Measurements from ENCODE around the gene PDE1A.
A peak's percentile ranks its signal among the peaks of the same experiment; 100 is the strongest.

The PDE1A gene

DNA sequence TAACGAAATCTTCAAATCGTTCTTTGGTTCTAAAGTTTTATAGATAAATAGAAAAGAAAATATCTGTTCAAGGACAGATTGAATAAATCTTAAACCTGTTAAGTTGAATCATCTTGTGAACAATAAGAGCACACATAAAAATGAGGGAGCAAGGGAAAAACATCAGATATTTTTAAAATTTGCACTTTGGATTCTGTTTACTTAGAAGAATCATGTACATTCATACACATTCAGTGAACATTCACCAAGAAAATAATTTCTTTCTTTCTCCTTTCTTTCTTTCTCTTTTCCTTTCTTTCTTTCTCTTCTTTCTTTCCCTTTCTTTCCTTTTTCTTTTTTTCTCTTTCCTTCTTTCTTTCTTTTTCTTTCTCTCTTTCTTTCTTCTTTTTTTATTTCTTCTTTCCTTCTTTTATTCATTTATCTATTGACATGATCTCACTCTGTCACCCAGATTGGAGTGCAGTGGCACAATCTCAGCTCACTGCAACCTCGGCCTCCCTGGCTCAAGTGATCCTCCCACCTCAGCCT is 164.9 kb downstream of the PDE1A start:
- no peak for DNase-seq

DNA sequence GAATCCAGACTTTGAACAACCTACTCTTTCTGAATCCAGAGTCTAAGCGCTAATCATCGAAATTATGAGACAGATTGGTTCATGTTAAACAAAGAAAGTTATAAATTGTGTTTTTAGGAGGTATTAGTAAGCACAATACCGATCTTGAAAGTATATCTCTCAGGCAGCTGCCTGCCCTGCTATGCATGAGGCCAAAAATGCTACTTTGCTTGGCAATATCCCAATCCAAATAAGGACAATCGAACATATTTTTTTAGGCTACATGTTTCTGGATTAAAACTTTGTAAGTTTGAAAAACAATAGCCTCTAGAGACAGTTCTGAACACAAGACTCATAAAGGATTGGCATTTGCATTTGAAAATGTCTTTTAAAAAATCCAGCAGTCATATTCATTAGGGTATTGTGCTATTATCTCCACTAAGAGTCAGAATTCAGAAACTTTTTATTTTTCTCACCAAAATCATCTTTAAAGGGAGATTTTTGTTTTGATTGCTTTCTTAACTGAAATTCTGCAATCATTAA is 167.1 kb downstream of the PDE1A start:
- no peak for DNase-seq

DNA sequence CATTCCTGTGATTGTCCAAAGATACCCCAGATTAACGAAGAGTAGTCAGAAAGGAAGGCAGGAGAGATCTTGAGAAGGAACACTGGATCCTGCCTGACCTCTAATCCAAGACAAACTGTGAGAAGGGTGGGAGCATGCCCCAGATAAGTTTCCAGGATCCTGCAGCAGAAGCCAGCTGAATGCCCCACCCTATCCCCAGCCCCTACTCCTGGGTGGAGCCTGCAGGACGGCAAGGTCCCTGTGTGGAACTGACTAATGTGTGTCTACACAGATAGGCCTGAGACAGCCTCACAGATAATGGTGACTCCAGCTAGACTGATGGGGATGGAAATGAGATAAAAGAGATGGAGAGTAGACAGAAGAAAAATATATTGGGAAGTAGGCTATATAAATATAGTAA is 174.3 kb downstream of the PDE1A start:
- DNase-seq = no peak

DNA sequence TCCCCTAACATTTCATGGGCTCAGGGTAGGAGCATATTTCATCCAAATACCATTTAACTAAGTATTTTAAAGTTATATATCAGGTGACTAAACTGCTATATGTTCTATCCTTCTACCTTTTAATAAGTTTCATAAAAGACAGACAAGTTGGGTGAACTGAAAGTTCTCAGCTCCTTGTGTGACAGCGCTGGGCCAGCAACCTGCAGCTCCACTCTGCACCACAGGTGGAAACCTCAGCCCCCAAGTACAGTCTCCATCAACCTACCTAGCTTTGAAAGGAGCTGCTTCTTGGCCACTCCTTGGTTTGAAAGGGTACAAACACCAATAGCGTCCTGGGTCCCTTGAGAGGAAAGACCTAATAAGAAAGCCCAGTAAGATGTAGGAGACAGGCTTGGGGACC is 177.9 kb downstream of the PDE1A start:
- DNase-seq = no peak

DNA sequence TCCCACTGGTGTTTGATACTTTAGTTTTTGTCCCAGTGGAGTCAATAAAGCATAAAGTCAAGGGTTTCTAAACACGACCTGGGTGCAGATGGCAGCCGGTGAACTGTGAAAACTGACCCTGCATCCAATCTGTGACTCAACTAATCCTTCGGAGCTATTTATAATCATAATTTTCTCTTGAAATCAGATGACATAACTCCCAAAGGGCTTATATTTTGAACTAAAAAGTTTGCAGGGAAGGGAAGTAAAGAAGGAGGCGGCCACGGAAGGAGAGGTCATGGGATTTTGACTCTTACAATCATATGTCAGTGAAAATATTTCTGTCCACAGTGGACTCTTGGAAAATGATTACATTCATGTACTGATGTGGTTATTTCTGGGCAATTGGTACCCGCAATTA is 178.5 kb downstream of the PDE1A start:
- DNase-seq = no peak

DNA sequence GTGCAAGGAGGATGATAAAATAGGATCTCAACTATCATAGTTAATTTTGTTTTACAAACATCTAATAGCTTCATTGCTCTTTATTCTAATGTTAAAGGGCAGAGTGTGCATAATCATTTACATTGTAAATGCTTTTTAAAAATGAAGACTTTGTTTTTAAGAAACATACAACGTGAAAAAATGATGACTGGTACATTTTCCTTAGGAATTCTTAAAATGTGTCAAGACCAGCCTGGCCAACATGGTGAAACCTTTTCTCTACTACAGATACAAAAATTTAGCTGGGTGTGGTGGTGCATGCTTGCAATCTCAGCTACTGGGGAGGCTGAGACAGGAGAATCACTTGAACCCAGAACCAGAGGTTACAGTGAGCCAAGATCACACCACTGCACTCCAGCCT is 179.0 kb downstream of the PDE1A start:
- DNase-seq = no peak

DNA sequence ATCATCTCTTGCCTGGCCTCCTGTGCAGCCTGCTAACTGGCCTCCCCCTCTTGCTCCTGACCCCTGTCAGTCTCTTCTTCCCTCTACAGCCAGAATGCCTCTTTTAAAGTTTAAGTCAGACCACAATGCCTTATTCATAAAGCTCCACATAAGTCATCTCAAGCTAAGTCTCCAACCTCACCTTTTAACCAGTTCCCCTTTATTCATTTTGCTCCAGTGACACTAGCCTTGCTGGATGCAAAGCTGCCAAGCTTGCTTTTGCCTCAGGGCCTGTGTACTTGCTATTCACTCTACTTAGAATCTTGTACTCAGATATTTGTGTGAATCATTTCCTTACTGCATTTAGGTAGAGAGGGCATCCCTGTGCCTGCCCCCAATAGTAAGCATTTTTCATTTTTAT is 180.9 kb downstream of the PDE1A start:
- DNase-seq = no peak

DNA sequence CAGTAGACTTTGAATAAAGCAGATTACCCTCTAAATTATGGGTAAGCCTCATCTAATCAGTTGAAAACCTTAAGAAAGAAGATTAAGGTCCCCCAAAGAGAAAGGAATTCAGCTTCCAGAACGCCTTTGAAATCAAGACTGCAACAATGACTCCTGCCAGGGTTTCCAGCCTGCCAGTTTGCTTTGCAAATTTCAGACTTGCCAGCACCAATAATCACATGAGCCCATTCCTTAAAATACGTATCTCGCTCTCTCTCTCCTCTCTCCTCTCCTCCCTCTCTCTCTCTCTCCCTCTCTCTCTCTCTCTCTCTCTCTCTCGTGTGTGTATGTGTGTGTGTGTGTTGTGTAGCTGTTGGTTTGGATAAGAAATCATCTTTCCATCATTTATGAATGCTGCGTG is 184.2 kb downstream of the PDE1A start:
- no peak for DNase-seq

DNA sequence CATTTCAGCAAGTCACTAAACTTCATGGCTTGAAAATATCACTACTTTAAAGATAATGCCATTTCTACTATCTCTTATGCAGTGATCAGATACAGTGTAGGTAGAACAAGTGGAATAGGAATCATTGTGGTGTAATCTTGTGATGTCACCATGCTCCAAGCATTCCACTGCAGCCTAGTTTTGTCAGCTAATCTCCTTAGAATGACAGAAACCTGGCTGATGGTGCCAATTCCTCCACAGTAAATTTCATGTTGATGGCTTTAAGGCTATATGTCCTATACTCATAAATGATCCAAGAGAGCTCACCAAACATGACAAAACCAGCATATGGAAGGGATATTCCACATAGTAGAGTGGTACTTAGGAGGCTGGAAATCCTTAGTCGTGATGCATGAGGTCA is 184.9 kb downstream of the PDE1A start:
- DNase-seq = no peak

DNA sequence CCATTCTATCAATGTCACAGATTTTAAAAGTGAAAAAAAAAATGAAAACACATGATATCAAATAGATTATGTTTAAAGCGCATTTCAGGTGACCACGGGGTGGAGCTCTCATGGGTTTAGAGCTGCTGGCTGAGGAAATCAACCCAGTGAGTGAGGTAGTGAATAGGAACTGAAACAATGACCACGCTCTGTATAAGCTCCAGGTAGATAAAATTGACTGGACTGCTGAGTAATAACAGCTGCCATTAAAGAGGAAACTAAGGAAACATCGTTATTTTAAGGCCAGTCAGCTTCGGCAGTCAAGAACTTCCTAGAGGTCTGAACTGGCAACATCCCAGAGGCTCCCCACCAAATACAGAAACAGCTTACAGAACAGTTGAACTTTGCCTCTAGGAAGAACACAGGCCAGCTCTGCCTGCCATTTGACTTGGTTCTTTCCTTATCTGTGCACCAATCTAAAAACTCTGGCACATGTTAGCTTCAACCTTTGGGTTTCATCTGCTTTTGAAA is 185.9 kb downstream of the PDE1A start:
- DNase-seq = peak; percentile 60

DNA sequence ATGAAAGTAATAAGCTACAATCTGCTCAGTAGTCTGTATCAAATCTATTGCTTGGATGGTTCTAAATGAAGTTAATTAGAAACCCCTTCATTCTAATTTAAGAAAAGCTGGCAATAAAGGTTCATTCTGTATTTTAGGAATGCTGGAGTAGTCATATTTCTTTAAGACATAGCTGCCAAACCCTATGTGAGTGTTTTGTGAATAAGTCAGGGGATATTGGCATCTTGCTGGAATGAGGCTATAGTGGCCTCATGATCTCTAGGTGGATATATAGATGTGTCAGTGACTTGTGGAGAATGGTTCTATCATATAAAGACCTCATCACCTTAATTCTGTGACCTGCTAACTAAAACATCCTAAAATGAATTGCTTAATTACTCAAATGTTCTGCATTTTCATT is 196.3 kb downstream of the PDE1A start:
- no peak for DNase-seq

DNA sequence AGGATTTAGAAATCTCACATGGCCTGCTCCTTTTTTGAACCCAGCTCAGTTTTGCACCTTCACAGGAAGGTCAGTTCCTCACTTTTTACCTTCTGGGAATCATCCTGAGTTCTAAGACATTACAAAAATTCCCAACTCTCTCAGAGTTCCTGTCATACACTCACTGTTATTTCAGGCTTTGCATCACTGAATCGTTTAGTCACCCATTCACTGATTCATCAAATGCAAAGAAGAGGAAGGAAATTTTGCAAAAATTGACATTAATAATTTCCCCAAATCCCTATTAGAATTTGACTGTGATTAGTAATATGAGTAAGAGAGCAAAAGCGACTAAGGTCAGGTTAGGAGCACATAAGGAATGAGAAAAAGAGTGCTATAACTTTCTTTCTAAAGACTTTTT is 197.5 kb downstream of the PDE1A start:
- no peak for DNase-seq

DNA sequence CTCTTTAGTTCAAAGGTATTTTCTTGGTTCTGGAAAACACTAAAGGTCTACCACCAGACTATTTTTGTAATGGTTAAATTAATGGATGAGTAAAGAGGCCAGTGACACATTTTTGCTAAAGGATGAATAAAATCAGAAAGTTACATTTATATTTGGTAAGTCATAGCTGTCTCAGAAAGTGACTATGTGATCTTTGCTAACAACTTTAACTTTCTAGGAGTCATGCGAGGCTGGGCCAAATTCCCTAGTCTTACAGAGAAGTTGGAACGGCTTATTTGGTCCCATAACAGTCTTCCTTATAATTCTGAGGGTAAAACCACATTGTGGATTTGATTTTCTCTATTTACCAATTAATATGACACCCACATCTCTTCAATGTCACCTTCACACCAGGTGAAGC is 198.1 kb downstream of the PDE1A start:
- no peak for DNase-seq

DNA sequence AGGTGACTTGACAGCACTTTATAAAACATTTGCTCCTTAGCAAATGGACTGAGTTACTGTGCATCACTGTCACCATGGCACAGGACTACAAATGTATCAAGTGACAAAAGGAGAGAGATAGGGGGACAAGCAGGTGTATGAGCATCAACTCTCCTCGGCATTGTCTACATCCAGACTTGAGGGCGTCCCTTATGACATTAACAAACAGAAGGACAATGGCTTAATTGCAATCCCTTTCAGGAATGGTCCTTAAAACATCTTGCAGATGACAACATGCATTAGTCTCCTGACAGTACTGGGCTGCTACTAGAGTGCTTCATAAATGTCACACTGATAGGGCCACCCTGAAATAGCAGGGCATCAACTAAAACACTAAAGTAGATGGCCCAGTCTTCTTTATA is 198.8 kb downstream of the PDE1A start:
- no peak for DNase-seq

DNA sequence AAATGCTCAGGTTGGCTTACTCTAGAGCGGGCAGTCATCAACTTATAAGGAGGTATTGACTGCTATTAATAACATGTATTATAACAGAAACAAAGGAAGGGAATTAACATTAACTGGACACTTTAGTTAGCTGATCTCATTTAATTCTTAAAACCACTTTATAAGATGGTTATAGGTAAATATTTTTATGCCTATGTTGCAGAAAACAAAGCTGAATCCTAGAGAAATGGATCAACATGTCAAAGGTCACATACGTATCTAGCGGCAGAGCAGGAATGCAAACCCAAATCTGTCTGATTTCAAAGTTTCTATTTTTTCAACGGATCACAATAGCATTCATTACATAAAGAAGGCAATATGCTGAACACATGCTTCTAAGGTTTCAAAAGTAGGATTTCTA is 200.0 kb downstream of the PDE1A start:
- DNase-seq = no peak

DNA sequence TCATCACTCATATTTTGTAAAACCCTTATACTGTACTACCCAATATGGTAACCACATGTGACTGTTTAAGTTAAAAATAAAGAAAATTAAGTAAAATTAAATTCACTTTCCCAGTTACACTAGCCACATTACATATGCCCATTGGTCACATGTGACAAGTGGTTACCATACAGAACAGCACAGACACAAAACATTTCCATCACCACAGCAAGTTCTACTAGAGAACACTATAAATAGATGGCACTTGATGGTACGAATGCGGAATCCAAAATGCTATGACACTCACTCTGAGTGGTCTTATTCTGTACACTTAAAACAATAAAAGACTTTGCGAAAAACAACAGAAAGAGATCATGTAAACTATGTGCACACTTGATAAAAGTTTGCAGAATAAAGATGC is 202.2 kb downstream of the PDE1A start:
- no peak for DNase-seq

DNA sequence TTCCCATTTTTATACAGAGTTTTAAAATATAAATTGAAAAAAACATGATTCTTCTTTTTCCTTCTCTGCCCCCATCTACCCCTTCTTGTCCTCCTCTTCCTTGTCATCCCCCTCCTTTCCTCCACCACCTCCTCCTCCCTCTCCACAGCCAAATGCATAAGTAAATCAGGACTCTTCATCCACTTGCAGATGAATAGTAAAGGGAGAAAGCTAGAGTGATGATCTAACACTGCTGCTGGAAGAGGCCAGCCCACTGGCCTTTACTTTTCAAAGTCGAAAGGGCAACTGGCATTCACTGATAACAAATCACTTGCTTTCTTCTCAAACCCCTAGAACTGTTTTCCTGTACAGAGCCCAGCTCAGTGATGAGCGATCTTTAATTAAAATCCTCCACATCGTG is 205.8 kb downstream of the PDE1A start:
- no peak for DNase-seq

DNA sequence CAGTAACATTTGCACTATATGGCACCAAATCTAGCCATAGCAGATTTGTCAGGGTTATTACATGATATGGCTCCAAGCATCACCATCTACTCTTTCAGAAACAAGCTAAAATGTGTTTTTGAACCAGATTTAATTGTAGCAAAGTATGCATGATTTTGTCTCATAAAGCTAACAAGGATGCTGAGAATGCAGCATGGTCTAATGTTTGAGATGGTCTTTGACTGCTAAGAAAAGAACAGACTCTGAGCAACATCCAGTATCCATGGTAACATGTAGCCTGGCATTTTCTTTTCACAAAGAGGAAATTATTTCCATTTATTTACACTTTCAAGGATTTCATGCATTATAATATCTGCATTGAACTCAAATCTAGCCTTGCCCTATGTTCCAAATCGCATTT is 206.5 kb downstream of the PDE1A start:
- no peak for DNase-seq

DNA sequence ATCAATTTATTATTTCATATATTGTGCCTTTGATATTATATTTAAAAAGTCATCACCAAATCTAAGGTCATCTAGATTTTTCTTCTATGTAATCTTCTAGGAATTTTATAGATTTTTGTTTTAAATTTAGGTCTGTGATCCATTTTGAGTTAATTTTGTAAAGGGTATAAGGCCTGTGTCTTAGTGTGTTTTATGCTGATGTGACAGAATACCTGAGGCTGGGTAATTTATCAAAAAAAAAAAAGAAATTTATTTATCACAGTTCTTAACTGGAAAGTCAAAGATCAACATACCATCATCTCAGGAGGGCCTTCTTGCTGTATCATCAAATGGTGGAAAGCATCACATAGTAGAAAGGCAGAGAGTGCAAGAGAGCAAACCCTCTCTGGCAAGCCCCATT is 216.2 kb downstream of the PDE1A start:
- no peak for DNase-seq

DNA sequence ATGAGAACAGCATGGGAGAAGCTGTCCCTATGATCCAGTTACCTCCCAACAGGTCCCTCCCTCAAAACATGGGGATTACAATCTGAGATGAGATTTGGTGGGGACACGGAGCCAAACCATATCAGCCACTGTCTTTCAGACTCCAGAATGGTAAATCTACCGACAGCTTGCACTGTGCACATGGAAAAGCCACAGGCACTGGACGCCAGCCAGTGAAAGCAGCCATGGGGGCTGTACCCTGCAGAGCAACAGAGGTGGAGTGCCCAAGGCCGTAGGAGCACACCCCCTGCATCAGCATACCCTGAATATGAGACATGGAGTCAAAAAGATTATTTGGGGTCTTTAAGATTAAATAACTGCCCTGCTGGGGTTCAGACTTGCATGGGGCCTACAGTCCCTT is 218.4 kb downstream of the PDE1A start:
- no peak for DNase-seq

DNA sequence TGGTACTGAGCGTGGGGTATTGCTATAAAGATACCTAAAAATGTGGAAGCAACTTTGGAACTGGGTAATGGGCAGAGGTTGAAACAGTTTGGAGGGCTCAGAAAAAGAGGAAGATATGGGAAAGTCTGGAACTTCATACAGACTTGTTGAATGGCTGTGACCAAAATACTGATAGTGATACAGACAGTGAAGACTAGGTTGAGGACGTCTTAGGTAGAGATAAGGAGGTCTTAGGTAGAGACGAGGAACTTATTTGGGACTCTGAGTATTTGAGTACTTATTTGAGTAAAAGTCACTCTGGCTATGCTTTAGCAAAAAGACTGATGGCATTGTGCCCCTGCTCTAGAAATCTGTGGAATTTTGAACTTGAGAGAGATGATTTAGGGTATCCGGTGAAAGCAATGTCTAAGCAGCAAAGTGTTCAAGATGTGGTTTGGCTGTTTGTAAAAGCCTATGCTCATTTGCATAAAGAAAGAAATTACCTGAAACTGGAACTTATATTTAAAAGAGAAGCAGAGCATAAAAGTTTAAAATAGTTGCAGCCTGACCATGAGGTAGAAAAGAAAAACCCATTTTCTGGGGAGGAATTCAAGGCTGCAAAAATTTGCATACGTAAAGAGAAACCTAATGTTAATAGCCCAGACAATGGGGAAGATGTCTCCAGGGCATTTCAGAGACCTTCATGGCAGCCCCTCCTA is 219.6 kb downstream of the PDE1A start:
- no peak for DNase-seq

DNA sequence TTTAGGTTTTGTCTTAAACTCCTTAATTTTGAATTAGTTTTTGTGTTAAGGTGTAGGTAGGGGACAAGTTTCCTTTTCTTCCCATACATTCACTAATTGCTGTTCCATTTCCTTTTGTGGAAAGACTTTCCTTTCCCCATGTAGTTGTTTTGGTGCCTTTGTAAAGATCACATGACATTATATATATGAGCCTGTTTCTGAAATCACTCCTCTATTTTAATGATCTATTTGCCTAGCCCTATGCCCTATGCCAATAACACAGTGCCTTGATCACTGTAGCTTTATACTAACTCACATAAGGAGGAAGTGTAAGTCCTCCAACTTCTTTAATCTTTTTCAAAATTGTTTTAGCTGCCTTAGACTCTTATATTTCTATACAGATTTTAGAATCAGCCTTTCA is 229.3 kb downstream of the PDE1A start:
- no peak for DNase-seq

DNA sequence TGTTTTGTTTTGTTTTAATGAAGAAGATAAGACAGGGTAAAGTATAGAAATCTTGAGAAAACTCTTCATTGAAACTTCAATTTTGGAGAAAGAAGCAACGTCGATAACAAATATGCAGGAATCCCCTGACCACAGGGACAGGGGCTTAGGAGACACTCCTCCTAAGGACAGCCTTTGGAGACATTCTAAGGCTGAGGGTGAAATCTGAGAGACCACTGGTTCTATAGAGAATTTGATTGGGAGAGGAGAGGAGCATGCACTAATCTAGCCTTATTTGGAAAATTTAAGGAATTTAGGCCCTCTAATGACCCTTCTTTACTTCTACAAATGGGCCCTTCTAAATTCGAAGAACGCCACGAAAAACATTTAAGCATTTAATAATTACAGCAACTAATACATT is 233.5 kb downstream of the PDE1A start:
- no peak for DNase-seq

DNA sequence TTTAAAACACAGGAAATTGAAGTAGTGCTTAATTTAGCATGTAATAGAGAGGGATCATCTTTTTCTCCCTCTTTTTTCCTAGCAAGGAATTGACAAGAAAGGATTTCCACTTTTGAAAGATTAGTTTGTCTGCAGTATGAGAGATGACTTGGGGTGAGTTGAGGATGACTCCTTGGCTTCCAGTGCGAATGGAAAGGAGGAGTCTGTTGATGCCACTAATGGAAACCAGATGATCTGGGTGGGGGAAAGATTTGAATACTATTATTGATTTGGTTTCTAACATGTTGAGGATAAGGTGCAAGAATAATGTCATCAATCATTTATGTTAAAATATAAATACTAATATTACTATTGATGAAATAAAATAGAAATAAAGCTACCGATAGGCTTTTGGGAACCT is 235.8 kb downstream of the PDE1A start:
- DNase-seq = no peak

DNA sequence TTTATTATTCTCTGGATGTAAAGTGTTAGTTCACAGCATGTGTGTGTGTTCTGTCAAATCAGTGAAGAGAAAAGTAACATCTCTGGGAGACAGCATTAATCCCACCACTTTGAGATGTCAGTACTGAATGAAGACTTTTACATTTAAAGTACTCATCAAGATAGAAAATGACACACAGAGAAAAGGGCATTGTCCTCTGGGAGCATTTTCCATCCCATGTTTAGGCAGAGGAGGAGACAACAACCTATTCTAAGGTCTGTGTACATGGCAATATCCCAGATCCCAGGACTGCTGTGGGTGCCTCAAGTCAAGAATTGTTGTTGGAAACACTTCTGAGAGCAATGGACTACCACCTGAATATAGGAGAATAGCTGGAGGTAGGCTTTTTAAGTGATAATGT is 239.7 kb downstream of the PDE1A start:
- no peak for DNase-seq
